H1 (cell line): ENCODE results near the gene MBP. TPM values are rescaled to one million over a fixed set of nuclear protein-coding genes. Genes with fewer than 3 reads are reported as not detected.

Experiments used
- CTCF ChIA-PET: fragments of 300-600 bp; sonication (Branson Sonifier 250); formaldehyde crosslinking; loops from one replicate; lab custom pipeline; 2021; ENCODE audit not compliant: partially characterized antibody; lab: Charles Lee
- POLR2A ChIA-PET: fragments of 300-600 bp; sonication (Branson Sonifier 250); formaldehyde crosslinking; loops from one replicate; lab custom pipeline; 2021; ENCODE audit warnings: inconsistent platforms; ENCODE audit not compliant: partially characterized antibody; lab: Charles Lee
- DNase-seq, 2 experiments: peaks; one replicate each; pipeline versions ENCODE4 v3.0.0 to v3.0.0-alpha.2; 2010 to 2022; ENCODE audit warnings: low spot score in 2 of 2, low read depth in 1 of 2, mixed read lengths in 1 of 2
- FAIRE-seq: peaks from 2 replicates; lab custom pipeline; 2011; peaks lifted over from hg19 to GRCh38; lab: Jason Lieb, UNC
- H2AFZ ChIP-seq: 2 replicates; pipeline ENCODE4 v1.8.1; 2012; ENCODE audit warnings: low read length, inconsistent platforms
- H2AK5ac ChIP-seq: 2 replicates; pipeline ENCODE4 v1.6.1; 2013; ENCODE audit warnings: low read depth, low read length
- H2BK120ac ChIP-seq: replicated peaks from 2 replicates; pipeline ENCODE3; 2013; ENCODE audit warnings: low read depth, low read length, inconsistent platforms
- H2BK12ac ChIP-seq: 2 replicates; pipeline ENCODE4 v1.6.1; 2013; ENCODE audit warnings: low read depth, low read length
- H2BK15ac ChIP-seq: 2 replicates; pipeline ENCODE4 v1.6.1; 2013; ENCODE audit warnings: low read length
- H2BK20ac ChIP-seq: 2 replicates; pipeline ENCODE4 v1.6.1; 2013; ENCODE audit warnings: low read length
- H2BK5ac ChIP-seq: 2 replicates; pipeline ENCODE4 v1.6.1; 2013; ENCODE audit warnings: low read depth, low read length
- H3K14ac ChIP-seq: 2 replicates; pipeline ENCODE4 v1.6.1; 2013; ENCODE audit warnings: inconsistent platforms; ENCODE audit not compliant: insufficient read length
- H3K18ac ChIP-seq: 2 replicates; pipeline ENCODE4 v1.6.1; 2013; ENCODE audit warnings: low read length; ENCODE audit errors: extremely low read depth
- H3K23ac ChIP-seq: 2 replicates; pipeline ENCODE4 v1.6.1; 2013; ENCODE audit warnings: inconsistent platforms; ENCODE audit not compliant: insufficient read length
- H3K23me2 ChIP-seq: 2 replicates; pipeline ENCODE4 v1.6.1; 2013; ENCODE audit warnings: low read depth, low read length
- H3K27ac ChIP-seq: 2 replicates; pipeline ENCODE4 v1.6.1; 2011; ENCODE audit warnings: low read depth, low read length, inconsistent platforms
- H3K27me3 ChIP-seq, 4 experiments: replicated peaks in 1 of 4; 1 replicate in 1 of 4; 2 replicates in 3 of 4; pipeline versions ENCODE4 v1.6.1 to v1.8.1; 2011 to 2013; ENCODE audit warnings: low read length in 3 of 4, mild to moderate bottlenecking in 3 of 4, inconsistent platforms in 2 of 4, mixed read lengths in 2 of 4, moderate library complexity in 1 of 4; ENCODE audit not compliant: control insufficient read depth in 3 of 4, insufficient read depth in 3 of 4; ENCODE audit errors: extremely low read depth in 1 of 4
- H3K36me3 ChIP-seq, 4 experiments: 2 replicates each; pipeline versions ENCODE4 v1.6.1 to v1.8.1; 2011 to 2013; ENCODE audit warnings: mild to moderate bottlenecking in 4 of 4, low read length in 3 of 4, moderate library complexity in 2 of 4, control low read depth in 1 of 4, inconsistent platforms in 1 of 4; ENCODE audit not compliant: insufficient read depth in 4 of 4, control insufficient read depth in 2 of 4
- H3K4ac ChIP-seq: replicated peaks from 2 replicates; pipeline ENCODE3; 2013; ENCODE audit warnings: low read length, low read depth, mixed read lengths, inconsistent platforms; ENCODE audit not compliant: insufficient read length
- H3K4me1 ChIP-seq, 4 experiments: replicated peaks in 1 of 4; 1 replicate in 1 of 4; 2 replicates in 3 of 4; pipeline versions ENCODE4 v1.6.1 to v1.8.1; 2011 to 2013; ENCODE audit warnings: low read length in 3 of 4, inconsistent platforms in 2 of 4, mixed read lengths in 1 of 4; ENCODE audit not compliant: insufficient read depth in 4 of 4, control insufficient read depth in 3 of 4
- H3K4me2 ChIP-seq, 2 experiments: 2 replicates each; pipeline versions ENCODE4 v1.6.1 to v1.8.1; 2011 to 2013; ENCODE audit warnings: low read depth in 2 of 2, low read length in 2 of 2, control low read depth in 1 of 2, inconsistent platforms in 1 of 2, mild to moderate bottlenecking in 1 of 2; ENCODE audit not compliant: insufficient read depth in 1 of 2
- H3K4me3 ChIP-seq, 4 experiments: fragments of 200-600, 300-600 bp in 1 of 4; sonication (generic), shearing (Covaris generic), sonication (Bioruptor Twin) in 1 of 4; 2 replicates each; pipeline versions ENCODE4 v1.5.1 to v1.8.1; 2011 to 2016; ENCODE audit warnings: low read length in 4 of 4, low read depth in 3 of 4, control low read depth in 2 of 4, inconsistent platforms in 2 of 4, mild to moderate bottlenecking in 2 of 4, mixed read lengths in 1 of 4, moderate library complexity in 1 of 4; ENCODE audit not compliant: insufficient read depth in 2 of 4; ENCODE audit errors: extremely low read depth in 1 of 4
- H3K56ac ChIP-seq: replicated peaks from 2 replicates; pipeline ENCODE3; 2013; ENCODE audit warnings: low read depth, mild to moderate bottlenecking, mixed read lengths, low read length, inconsistent platforms; ENCODE audit not compliant: insufficient read length
- H3K79me1 ChIP-seq: 2 replicates; pipeline ENCODE4 v1.6.1; 2013; ENCODE audit warnings: low read depth, low read length, control low read depth
- H3K79me2 ChIP-seq, 2 experiments: 2 replicates each; pipeline versions ENCODE4 v1.6.1 to v1.8.1; 2012 to 2013; ENCODE audit warnings: low read length in 2 of 2, mild to moderate bottlenecking in 2 of 2, inconsistent platforms in 1 of 2; ENCODE audit not compliant: insufficient read depth in 2 of 2, control insufficient read depth in 1 of 2
- H3K9ac ChIP-seq, 4 experiments: replicated peaks in 1 of 4; 1 replicate in 1 of 4; 2 replicates in 3 of 4; pipeline versions ENCODE4 v1.6.1 to v1.8.1; 2011 to 2013; ENCODE audit warnings: low read depth in 3 of 4, low read length in 3 of 4, control low read depth in 2 of 4, mild to moderate bottlenecking in 2 of 4, moderate library complexity in 2 of 4, inconsistent platforms in 1 of 4; ENCODE audit errors: extremely low read depth in 1 of 4
- H3K9me3 ChIP-seq, 2 experiments: 2 replicates each; pipeline versions ENCODE4 v1.6.1 to v1.8.1; 2012 to 2013; ENCODE audit warnings: mild to moderate bottlenecking in 2 of 2, moderate library complexity in 2 of 2, control low read depth in 1 of 2, inconsistent platforms in 1 of 2, low read depth in 1 of 2, low read length in 1 of 2, mixed read lengths in 1 of 2; ENCODE audit not compliant: insufficient read depth in 2 of 2
- H4K20me1 ChIP-seq, 2 experiments: replicated peaks in 1 of 2; 2 replicates each; pipeline versions ENCODE3 to v1.8.1; 2011 to 2013; ENCODE audit warnings: inconsistent platforms in 2 of 2, low read length in 2 of 2, mild to moderate bottlenecking in 1 of 2; ENCODE audit not compliant: insufficient read depth in 2 of 2, control insufficient read depth in 1 of 2
- H4K5ac ChIP-seq: 2 replicates; pipeline ENCODE4 v1.6.1; 2013; ENCODE audit warnings: low read length, low read depth, mixed read lengths, inconsistent platforms; ENCODE audit not compliant: insufficient read length
- H4K8ac ChIP-seq: 2 replicates; pipeline ENCODE4 v1.8.0; 2013; ENCODE audit warnings: mild to moderate bottlenecking, moderate library complexity, low read length, inconsistent platforms; ENCODE audit not compliant: insufficient read depth; ENCODE audit errors: extremely low read depth
- H4K91ac ChIP-seq: replicated peaks from 2 replicates; pipeline ENCODE3; 2013; ENCODE audit warnings: low read length, mixed read lengths, inconsistent platforms; ENCODE audit not compliant: insufficient read length
- POLR2A ChIP-seq, 2 experiments: IDR thresholded peaks; 1 replicate in 1 of 2; 2 replicates in 1 of 2; pipeline ENCODE4 v1.6.1; 2011; ENCODE audit warnings: low read depth in 2 of 2, low read length in 2 of 2, mild to moderate bottlenecking in 2 of 2; ENCODE audit errors: control extremely low read depth in 1 of 2
- POLR2AphosphoS5 ChIP-seq: IDR thresholded peaks from 2 replicates; pipeline ENCODE4 v1.6.1; 2011; ENCODE audit warnings: low read depth, low read length
- USF2 ChIP-seq: IDR thresholded peaks from 2 replicates; pipeline ENCODE4 v1.6.1; 2011; ENCODE audit warnings: low read length, improper control_type of control experiment
- WGBS, 2 experiments: shearing (Covaris generic) in 1 of 2; methylation state at CpG; one replicate each; pipeline versions ENCODE4 v1.1.6 to v1.1.7; 2013 to 2015; ENCODE audit warnings: low lambda C conversion rate in 2 of 2, mixed read lengths in 2 of 2, inconsistent platforms in 1 of 2, low coverage in 1 of 2, missing lambda C conversion rate in 1 of 2; ENCODE audit not compliant: insufficient replicate concordance in 2 of 2, insufficient coverage in 1 of 2, insufficient read length in 1 of 2; ENCODE audit errors: extremely low coverage in 1 of 2, missing lambda C conversion rate in 1 of 2; 5-methylcytosine and 5-hydroxymethylcytosine counted together
- polyA plus RNA-seq, 7 experiments: library from polyadenylated mRNA; depleted of rRNA in 3 of 7; stranded (reverse) in 5 of 7; unstranded in 2 of 7; fragments of >200 nt in 5 of 7; fragments of 200-250 nt in 2 of 7; gene quantifications; 1 replicate in 5 of 7; 2 replicates in 1 of 7; 4 replicates in 1 of 7; pipeline versions ENCODE4 v1.2.1 to v1.2.3, GENCODE V29; 2011 to 2013; ENCODE audit warnings: missing spikeins in 2 of 7, mixed read lengths in 2 of 7
- total RNA-seq: library from RNA; stranded (reverse); fragmentation: NEBNext Ultra II Directional; extraction: Animal tissue kit (Norgen Biotek cat#: 25700); gene quantifications from 2 replicates; pipeline ENCODE4 v1.2.1, GENCODE V29; 2021

The MBP gene
- total and polyA plus RNA-seq, 2 of the 8 experiments (the other 6 are each of a cell fraction or from before 2014, with no cell fraction given): 7.7 to 19.2 TPM

GRCh38 chr18:77015771-77016710 is 116.5 kb downstream of the MBP start:
- Histone ChIP-seq H4K8ac (no peak overlapping the region), H3K27ac (no peak overlapping the region), H2BK20ac (no peak overlapping the region), H3K79me1 (no peaks in the 10 kb centered on the region; the same call in 1 of the 2 replicates), H4K5ac (no peak overlapping the region), H3K4me2 (no peak overlapping the region), H3K4me1 (peaks cover 0 to 2% (median under 1%) of the 10 kb centered on the region in 4 experiments; a peak in 2 of 7 replicates), H3K56ac (no peak overlapping the region), H3K14ac (no peak overlapping the region), H3K4me3 (no peak overlapping the region), H2AFZ (no peak overlapping the region), H3K23me2 (peaks cover 11% of the 10 kb centered on the region; the same call in 1 of the 2 replicates), H2BK12ac (no peak overlapping the region), H3K79me2 (no peaks in the 10 kb centered on the region), H2BK15ac (no peak overlapping the region), H3K27me3 (no peaks in the 10 kb centered on the region; a peak in 1 of 7 replicates), H3K36me3 (no peaks in the 10 kb centered on the region), H2BK5ac (no peak overlapping the region), H2BK120ac (no peak overlapping the region), H3K23ac (no peak overlapping the region), H4K91ac (no peak overlapping the region), H3K4ac (no peak overlapping the region), H3K18ac (no peak overlapping the region), H4K20me1 (peaks cover 0 to 1% of the 10 kb centered on the region in 2 experiments), H3K9me3 (no peaks in the 10 kb centered on the region), H2AK5ac (no peak overlapping the region), H3K9ac (no peak overlapping the region)
- 87% methylated on average over 16 of the region's 16 CpGs; no CpG with 5 or more reads in 1 of the 2 experiments for WGBS, 2 experiments
- TF ChIP-seq POLR2A (IDR thresholded peaks at IDR 0.05; ENCODE audit: control extremely low read depth in 1 of 2, low read depth in 2 of 2, low read length in 2 of 2): no peak
- TF ChIP-seq POLR2AphosphoS5: no peak
- TF ChIP-seq USF2: no peak
- no peak for DNase-seq
- CTCF ChIA-PET: interaction anchor here (1.1 to 7.5 kb wide), 4 partner anchors 9 to 16 kb away, joined by 3 to 33 read pairs (median 4); no protein-coding TSS in a partner anchor
- POLR2A ChIA-PET: no interaction called here
- FAIRE-seq: no peak
